Lower lobe of right lung (tissue), 2 donors: ENCODE measurements around the gene REXO5. TPM values are rescaled to one million over a fixed set of nuclear protein-coding genes. Genes with fewer than 3 reads are reported as not detected.

ENCODE experiments used
- ATAC-seq, 2 donors: fragments of 200-7000 bp; cut with Tn5 transposase; one replicate each; pipeline ENCODE4 v1.9.1; 2020 to 2022; ENCODE audit warnings: mild to moderate bottlenecking in 2 of 2, moderate library complexity in 2 of 2
- DNase-seq: peaks from one replicate; pipeline ENCODE4 v3.0.0-alpha.2; 2020
- H3K27ac ChIP-seq: fragments of 200-600 bp; one replicate; pipeline ENCODE4 v1.8.0; 2022
- H3K27me3 ChIP-seq: fragments of 200-600 bp; one replicate; pipeline ENCODE4 v1.8.0; 2022; ENCODE audit warnings: low read depth
- H3K36me3 ChIP-seq: fragments of 200-600 bp; one replicate; pipeline ENCODE4 v1.8.0; 2022; ENCODE audit warnings: mild to moderate bottlenecking
- H3K4me1 ChIP-seq: fragments of 200-600 bp; one replicate; pipeline ENCODE4 v1.8.0; 2022
- H3K4me3 ChIP-seq: fragments of 200-600 bp; one replicate; pipeline ENCODE4 v1.8.0; 2022; ENCODE audit warnings: mild to moderate bottlenecking
- H3K9me3 ChIP-seq: fragments of 200-600 bp; one replicate; pipeline ENCODE4 v1.8.0; 2022
- CTCF ChIP-seq: fragments of 200-600 bp; IDR thresholded peaks from one replicate; pipeline ENCODE4 v1.8.0; 2022; ENCODE audit warnings: antibody characterized with exemption, mild to moderate bottlenecking
- intact Hi-C: fragments of 100-400 bp; cut with DNase I; formaldehyde crosslinking; loops from one replicate; pipeline ENCODE4 v1.11.0; 2022
- total RNA-seq: library from RNA; stranded (reverse); fragmentation: NEBNext Ultra II Directional; extraction: Animal tissue kit (Norgen Biotek cat#: 25700); gene quantifications from one replicate; pipeline ENCODE4 v1.2.1, GENCODE V29; 2021
- donor health status: DM: no; HTN: yes; CAD: no; lungs with severe emphysema.

Gene REXO5
- total RNA-seq, 1 donor from 2014 or later, result 4.7 TPM

GRCh38 chr16:20791923-20792612 lies 14.3 kb upstream of the REXO5 start:
- ATAC-seq, result no peak
- intact Hi-C loops, result no loop called here
- H3K9me3 ChIP-seq, result no peaks in the 10 kb centered on the region
- no peak overlapping the region for H3K27ac ChIP-seq
- H3K4me1 ChIP-seq, result no peaks in the 10 kb centered on the region
- H3K27me3 ChIP-seq, result no peaks in the 10 kb centered on the region
- no peak for DNase-seq
- peaks cover 17% of the 10 kb centered on the region for H3K36me3 ChIP-seq
- no peak for TF ChIP-seq CTCF
- no peak overlapping the region for H3K4me3 ChIP-seq

- intact Hi-C loops, result no loop called here
- H3K27ac ChIP-seq, result no peak overlapping the region
- no peak for TF ChIP-seq CTCF
- no peaks in the 10 kb centered on the region for H3K9me3 ChIP-seq
- H3K4me3 ChIP-seq, result no peak overlapping the region
- no peak for DNase-seq
- H3K36me3 ChIP-seq, result peaks cover 38% of the 10 kb centered on the region
- H3K4me1 ChIP-seq, result no peaks in the 10 kb centered on the region
- ATAC-seq, result no peak
- H3K27me3 ChIP-seq, result no peaks in the 10 kb centered on the region
These were observed 8.0 kb upstream of the REXO5 start for GRCh38 chr16:20798364-20798763.

- H3K4me3 ChIP-seq, result no peak overlapping the region
- no peak overlapping the region for H3K27ac ChIP-seq
- H3K9me3 ChIP-seq, result no peaks in the 10 kb centered on the region
- DNase-seq, result no peak
- ATAC-seq, result no peak
- intact Hi-C loops, result no loop called here
- H3K36me3 ChIP-seq, result peaks cover 38% of the 10 kb centered on the region
- peak; percentile 48 for TF ChIP-seq CTCF
- no peaks in the 10 kb centered on the region for H3K4me1 ChIP-seq
- H3K27me3 ChIP-seq, result no peaks in the 10 kb centered on the region
These were observed 6.7 kb upstream of the REXO5 start for GRCh38 chr16:20799599-20799998.

GRCh38 chr16:20801278-20801677 lies 5.0 kb upstream of the REXO5 start:
- intact Hi-C loops, result no loop called here
- peaks cover 7% of the 10 kb centered on the region for H3K4me1 ChIP-seq

GRCh38 chr16:20803192-20803560 lies 3.2 kb upstream of the REXO5 start:
- no peak overlapping the region for H3K27ac ChIP-seq
- no peaks in the 10 kb centered on the region for H3K9me3 ChIP-seq
- peaks cover 15% of the 10 kb centered on the region for H3K4me1 ChIP-seq
- intact Hi-C loops, result no loop called here
- TF ChIP-seq CTCF, result no peak
- ATAC-seq (no peak), DNase-seq (no peak)
- no peak overlapping the region for H3K4me3 ChIP-seq
- H3K27me3 ChIP-seq, result no peaks in the 10 kb centered on the region
- peaks cover 13% of the 10 kb centered on the region for H3K36me3 ChIP-seq

More at GRCh38 chr16:20801278-20801677, 5.0 kb upstream of the REXO5 start:
- Histone ChIP-seq H3K27ac (no peak overlapping the region), H3K4me3 (no peak overlapping the region), H3K9me3 (no peaks in the 10 kb centered on the region), H3K27me3 (no peaks in the 10 kb centered on the region), H3K36me3 (peaks cover 28% of the 10 kb centered on the region)
- no peak for TF ChIP-seq CTCF
- no peak for DNase-seq
- ATAC-seq, result no peak
